Measurements from ENCODE around the gene GMIP.

- TF ChIP-seq, protein P1, sequence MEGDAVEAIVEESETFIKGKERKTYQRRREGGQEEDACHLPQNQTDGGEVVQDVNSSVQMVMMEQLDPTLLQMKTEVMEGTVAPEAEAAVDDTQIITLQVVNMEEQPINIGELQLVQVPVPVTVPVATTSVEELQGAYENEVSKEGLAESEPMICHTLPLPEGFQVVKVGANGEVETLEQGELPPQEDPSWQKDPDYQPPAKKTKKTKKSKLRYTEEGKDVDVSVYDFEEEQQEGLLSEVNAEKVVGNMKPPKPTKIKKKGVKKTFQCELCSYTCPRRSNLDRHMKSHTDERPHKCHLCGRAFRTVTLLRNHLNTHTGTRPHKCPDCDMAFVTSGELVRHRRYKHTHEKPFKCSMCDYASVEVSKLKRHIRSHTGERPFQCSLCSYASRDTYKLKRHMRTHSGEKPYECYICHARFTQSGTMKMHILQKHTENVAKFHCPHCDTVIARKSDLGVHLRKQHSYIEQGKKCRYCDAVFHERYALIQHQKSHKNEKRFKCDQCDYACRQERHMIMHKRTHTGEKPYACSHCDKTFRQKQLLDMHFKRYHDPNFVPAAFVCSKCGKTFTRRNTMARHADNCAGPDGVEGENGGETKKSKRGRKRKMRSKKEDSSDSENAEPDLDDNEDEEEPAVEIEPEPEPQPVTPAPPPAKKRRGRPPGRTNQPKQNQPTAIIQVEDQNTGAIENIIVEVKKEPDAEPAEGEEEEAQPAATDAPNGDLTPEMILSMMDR (IDR thresholded peaks at IDR 0.05): no peak
- TF ChIP-seq EP300 (IDR thresholded peaks at IDR 0.05; ENCODE audit: borderline replicate concordance in 1 of 2, low read depth in 1 of 2, low read length in 1 of 2) (no peak), RFX5 (IDR thresholded peaks at IDR 0.05; ENCODE audit: low read length) (no peak), SIN3A (IDR thresholded peaks at IDR 0.05; ENCODE audit: borderline replicate concordance, low read depth, low read length) (no peak), RCOR1 (IDR thresholded peaks at IDR 0.05; ENCODE audit: low read length) (no peak), YY1 (IDR thresholded peaks at IDR 0.05; ENCODE audit: low read depth) (no peak)
- TF ChIP-seq, protein P2, sequence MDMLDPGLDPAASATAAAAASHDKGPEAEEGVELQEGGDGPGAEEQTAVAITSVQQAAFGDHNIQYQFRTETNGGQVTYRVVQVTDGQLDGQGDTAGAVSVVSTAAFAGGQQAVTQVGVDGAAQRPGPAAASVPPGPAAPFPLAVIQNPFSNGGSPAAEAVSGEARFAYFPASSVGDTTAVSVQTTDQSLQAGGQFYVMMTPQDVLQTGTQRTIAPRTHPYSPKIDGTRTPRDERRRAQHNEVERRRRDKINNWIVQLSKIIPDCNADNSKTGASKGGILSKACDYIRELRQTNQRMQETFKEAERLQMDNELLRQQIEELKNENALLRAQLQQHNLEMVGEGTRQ (IDR thresholded peaks at IDR 0.05; ENCODE audit: borderline replicate concordance, low read depth, low read length): no peak
These were observed 30.0 kb downstream of the GMIP start for GRCh38 chr19:19613506-19613905.

All from SK-N-SH (cell line).